IMR-90 (cell line): Measurements from ENCODE around the gene TPST1. TPM values are rescaled to one million over a fixed set of nuclear protein-coding genes. Genes with fewer than 3 reads are reported as not detected.
A peak's percentile ranks its signal among the peaks of the same experiment; 100 is the strongest.

Experiments used
- ATAC-seq: fragments of 200-7000 bp; cut with Tn5 transposase; 2 replicates; pipeline ENCODE4 v1.9.1; 2020; ENCODE audit warnings: low read depth, mild to moderate bottlenecking, moderate library complexity
- BruUV-seq: library from RNA; stranded (reverse); fragments of 400-500 nt; replicated peaks from 2 replicates; lab custom pipeline; 2021; lab: Mats Ljungman, UMichigan
- CTCF ChIA-PET: fragments of 300-600 bp; formaldehyde crosslinking; extraction: SDS; loops from one replicate; lab custom pipeline; 2021; ENCODE audit warnings: antibody characterized with exemption; lab: Yijun Ruan, JAX
- POLR2A ChIA-PET: fragments of 300-600 bp; sonication (Branson Sonifier 250); formaldehyde crosslinking; loops from one replicate; lab custom pipeline; 2022; ENCODE audit warnings: antibody characterized with exemption; ENCODE audit not compliant: unreplicated experiment; lab: Charles Lee
- DNase-seq: peaks from one replicate; pipeline ENCODE4 v3.0.0; 2013
- H2AFZ ChIP-seq: replicated peaks from 2 replicates; pipeline ENCODE3; 2013; ENCODE audit warnings: low read length, mild to moderate bottlenecking; ENCODE audit not compliant: poor library complexity
- H2AK5ac ChIP-seq: 2 replicates; pipeline ENCODE4 v1.6.1; 2013; ENCODE audit warnings: low read depth, low read length, inconsistent platforms
- H2AK9ac ChIP-seq: replicated peaks from 2 replicates; pipeline ENCODE3; 2013; ENCODE audit warnings: mild to moderate bottlenecking, low read depth, low read length, moderate library complexity; ENCODE audit not compliant: poor library complexity
- H2BK120ac ChIP-seq: 2 replicates; pipeline ENCODE4 v1.6.1; 2013; ENCODE audit warnings: low read depth, low read length, inconsistent platforms
- H2BK15ac ChIP-seq: 3 replicates; pipeline ENCODE4 v1.6.1; 2013; ENCODE audit warnings: low read depth, low read length, inconsistent platforms
- H2BK20ac ChIP-seq: 2 replicates; pipeline ENCODE4 v1.6.1; 2013; ENCODE audit warnings: low read depth, mild to moderate bottlenecking, inconsistent platforms, low read length, moderate library complexity
- H2BK5ac ChIP-seq: 2 replicates; pipeline ENCODE4 v1.6.1; 2013; ENCODE audit warnings: mild to moderate bottlenecking, low read depth, low read length, inconsistent platforms; ENCODE audit not compliant: poor library complexity, severe bottlenecking
- H3K14ac ChIP-seq: replicated peaks from 2 replicates; pipeline ENCODE4 v1.6.1; 2013; ENCODE audit warnings: low read depth, low read length, inconsistent platforms
- H3K18ac ChIP-seq: 2 replicates; pipeline ENCODE4 v1.6.1; 2013; ENCODE audit warnings: low read depth, low read length, control low read depth
- H3K23ac ChIP-seq: 2 replicates; pipeline ENCODE4 v1.6.1; 2013; ENCODE audit warnings: low read depth, low read length, inconsistent platforms
- H3K27ac ChIP-seq: 2 replicates; pipeline ENCODE4 v1.5.1; 2013; ENCODE audit warnings: mild to moderate bottlenecking, control low read depth, low read length; ENCODE audit not compliant: insufficient read depth
- H3K27me3 ChIP-seq: 2 replicates; pipeline ENCODE4 v1.6.1; 2013; ENCODE audit warnings: low read length; ENCODE audit not compliant: control insufficient read depth, insufficient read depth
- H3K36me3 ChIP-seq: 2 replicates; pipeline ENCODE4 v1.6.1; 2013; ENCODE audit warnings: low read length, mixed read lengths; ENCODE audit not compliant: control insufficient read depth, insufficient read depth
- H3K4ac ChIP-seq: 2 replicates; pipeline ENCODE4 v1.6.1; 2013; ENCODE audit warnings: low read depth, low read length, inconsistent platforms
- H3K4me1 ChIP-seq: 2 replicates; pipeline ENCODE4 v1.6.1; 2013; ENCODE audit warnings: low read length, mixed read lengths; ENCODE audit not compliant: control insufficient read depth, insufficient read depth
- H3K4me2 ChIP-seq: 2 replicates; pipeline ENCODE4 v1.6.1; 2013; ENCODE audit warnings: low read depth, mild to moderate bottlenecking, control low read depth, low read length, moderate library complexity
- H3K4me3 ChIP-seq: 2 replicates; pipeline ENCODE4 v1.5.1; 2013; ENCODE audit warnings: low read depth, mild to moderate bottlenecking, control low read depth, low read length, moderate library complexity; ENCODE audit not compliant: insufficient read depth
- H3K56ac ChIP-seq: 2 replicates; pipeline ENCODE4 v1.6.1; 2013; ENCODE audit warnings: low read length, inconsistent platforms; ENCODE audit not compliant: insufficient read depth; ENCODE audit errors: extremely low read depth
- H3K79me1 ChIP-seq, 2 experiments: 2 replicates each; pipeline ENCODE4 v1.6.1; 2013; ENCODE audit warnings: low read length in 2 of 2, inconsistent platforms in 1 of 2, low read depth in 1 of 2
- H3K9ac ChIP-seq: 2 replicates; pipeline ENCODE4 v1.6.1; 2013; ENCODE audit warnings: low read depth, low read length, control low read depth
- H3K9me1 ChIP-seq: 2 replicates; pipeline ENCODE4 v1.6.1; 2013; ENCODE audit warnings: low read length, inconsistent platforms; ENCODE audit not compliant: insufficient read depth
- H3K9me3 ChIP-seq: 2 replicates; pipeline ENCODE4 v1.6.1; 2013; ENCODE audit warnings: low read length; ENCODE audit not compliant: control insufficient read depth, insufficient read depth
- H4K20me1 ChIP-seq: 2 replicates; pipeline ENCODE4 v1.6.1; 2013; ENCODE audit warnings: low read length, inconsistent platforms; ENCODE audit not compliant: insufficient read depth
- H4K5ac ChIP-seq: 2 replicates; pipeline ENCODE4 v1.6.1; 2013; ENCODE audit warnings: mild to moderate bottlenecking, low read depth, low read length, control low read depth
- H4K8ac ChIP-seq, 2 experiments: 2 replicates each; pipeline ENCODE4 v1.6.1; 2013; ENCODE audit warnings: low read depth in 2 of 2, low read length in 2 of 2, control low read depth in 1 of 2, inconsistent platforms in 1 of 2
- H4K91ac ChIP-seq: 2 replicates; pipeline ENCODE4 v1.6.1; 2013; ENCODE audit warnings: low read depth, low read length, inconsistent platforms; ENCODE audit not compliant: insufficient read depth
- BHLHE40 ChIP-seq: fragments of 150-350 bp; IDR thresholded peaks from 2 replicates; pipeline ENCODE4 v1.6.1; 2016; ENCODE audit warnings: mild to moderate bottlenecking, low read depth, low read length
- CEBPB ChIP-seq: IDR thresholded peaks from 2 replicates; pipeline ENCODE4 v1.6.1; 2012; ENCODE audit warnings: low read depth, low read length, improper control_type of control experiment
- CHD1 ChIP-seq: IDR thresholded peaks from 2 replicates; pipeline ENCODE4 v1.6.1; 2012; ENCODE audit warnings: low read depth, low read length, improper control_type of control experiment
- CTCF ChIP-seq: conservative IDR thresholded peaks from 2 replicates; pipeline ENCODE4 v1.5.1; 2012; ENCODE audit warnings: mild to moderate bottlenecking, low read depth, low read length, improper control_type of control experiment
- FOS ChIP-seq: fragments of 150-350 bp; IDR thresholded peaks from 2 replicates; pipeline ENCODE4 v1.6.1; 2016; ENCODE audit warnings: low read depth, low read length
- MAFK ChIP-seq: IDR thresholded peaks from 2 replicates; pipeline ENCODE4 v1.6.1; 2012; ENCODE audit warnings: low read depth, low read length, improper control_type of control experiment
- MAZ ChIP-seq: IDR thresholded peaks from 2 replicates; pipeline ENCODE4 v1.6.1; 2012; ENCODE audit warnings: low read depth, mild to moderate bottlenecking, low read length, improper control_type of control experiment, moderate library complexity, borderline replicate concordance
- MXI1 ChIP-seq: IDR thresholded peaks from 2 replicates; pipeline ENCODE4 v1.6.1; 2012; ENCODE audit warnings: low read depth, mild to moderate bottlenecking, low read length, moderate library complexity, borderline replicate concordance
- NFE2L2 ChIP-seq: fragments of 150-350 bp; IDR thresholded peaks from 2 replicates; pipeline ENCODE4 v1.6.1; 2016; ENCODE audit warnings: low read depth, mild to moderate bottlenecking, low read length
- POLR2A ChIP-seq: IDR thresholded peaks from 2 replicates; pipeline ENCODE4 v1.6.1; 2012; ENCODE audit warnings: mild to moderate bottlenecking, low read depth, low read length
- RAD21 ChIP-seq: IDR thresholded peaks from 2 replicates; pipeline ENCODE4 v1.6.1; 2012; ENCODE audit warnings: low read length, improper control_type of control experiment
- RCOR1 ChIP-seq: IDR thresholded peaks from 2 replicates; pipeline ENCODE4 v1.6.1; 2012; ENCODE audit warnings: mild to moderate bottlenecking, low read length, improper control_type of control experiment; ENCODE audit not compliant: insufficient replicate concordance
- RFX5 ChIP-seq: IDR thresholded peaks from 2 replicates; pipeline ENCODE4 v1.8.0; 2012; ENCODE audit warnings: low read depth, mild to moderate bottlenecking, low read length, moderate library complexity
- SMC3 ChIP-seq: fragments of 150-350 bp; IDR thresholded peaks from 2 replicates; pipeline ENCODE4 v1.6.1; 2016; ENCODE audit warnings: low read depth, mild to moderate bottlenecking, antibody characterized with exemption, low read length, moderate library complexity
- WGBS, 2 experiments: methylation state at CpG; one replicate each; pipeline versions ENCODE4 v1.1.5 to v1.1.7; 2013; ENCODE audit warnings: missing lambda C conversion rate in 2 of 2; ENCODE audit not compliant: insufficient read length in 1 of 2; ENCODE audit errors: extremely low coverage in 2 of 2; 5-methylcytosine and 5-hydroxymethylcytosine counted together
- dilution Hi-C: fragments of 300-500 bp; cut with HindIII; formaldehyde crosslinking; loops from one replicate; pipeline ENCODE4 v1.14.3; 2018; ENCODE audit warnings: low sequenced_read_pairs; ENCODE audit not compliant: unreplicated experiment
- in situ Hi-C: fragments of 300-500 bp; cut with MboI; formaldehyde crosslinking; loops from 3 replicates; pipeline ENCODE4 v1.14.3; 2019; ENCODE audit warnings: low sequenced_read_pairs, inconsistent platforms, mixed read lengths
- intact Hi-C: fragments of 100-400 bp; cut with micrococcal nuclease; formaldehyde crosslinking; loops from 2 replicates; pipeline ENCODE4 v1.10.0; 2022
- polyA plus RNA-seq, 3 experiments: library from polyadenylated mRNA; depleted of rRNA; stranded (reverse); fragments of >200 nt; gene quantifications; 2 replicates each; pipeline ENCODE4 v1.2.3, GENCODE V29; 2012; ENCODE audit warnings: low replicate concordance in 1 of 3
- total RNA-seq: library from RNA; depleted of rRNA; stranded (reverse); fragments of >200 nt; gene quantifications from 2 replicates; pipeline ENCODE4 v1.2.3, GENCODE V29; 2012
- TF ChIP-seq, protein P1 (sequence below): fragments of 150-350 bp; IDR thresholded peaks from 2 replicates; pipeline ENCODE4 v1.6.1; 2016; ENCODE audit warnings: low read depth, mild to moderate bottlenecking, low read length, moderate library complexity, borderline replicate concordance
- TF ChIP-seq, protein P2 (sequence below): fragments of 150-350 bp; IDR thresholded peaks from 2 replicates; pipeline ENCODE4 v1.6.1; 2017; ENCODE audit warnings: mild to moderate bottlenecking, antibody characterized with exemption, low read length, low read depth

Gene TPST1
- total and polyA plus RNA-seq, 2 of the 4 experiments (the other 2 are of a cell fraction), result 37.7 to 58.6 TPM

DNA sequence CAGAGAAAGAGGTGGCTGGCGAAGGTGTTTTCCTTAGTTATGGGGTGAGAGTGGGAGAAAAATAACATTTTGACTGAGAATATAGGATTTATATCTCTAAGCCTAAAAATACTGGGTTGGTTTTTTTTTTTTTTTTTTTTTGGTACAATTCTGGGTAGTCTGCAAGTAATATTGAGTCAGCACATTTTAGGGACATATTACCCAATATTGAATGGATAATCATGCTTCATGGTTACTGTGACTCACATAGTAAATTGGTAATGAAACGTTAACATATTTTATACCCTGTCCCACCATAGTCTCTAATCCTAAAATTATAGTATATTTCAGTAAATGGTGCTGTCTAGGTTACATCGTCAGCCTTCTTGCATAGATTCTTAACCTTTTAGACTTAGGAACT, 91.4 kb downstream of the TPST1 start:
- H4K5ac ChIP-seq, result peak overlapping the region; percentile 63
- in situ Hi-C loops, result no loop called here
- H3K4me1 ChIP-seq, result peaks cover 9% of the 10 kb centered on the region
- no peaks in the 10 kb centered on the region; the same call in 1 of the 2 replicates for H4K20me1 ChIP-seq
- no peak overlapping the region for H3K23ac ChIP-seq
- no peaks in the 10 kb centered on the region for H3K9me3 ChIP-seq
- H3K27me3 ChIP-seq, result no peaks in the 10 kb centered on the region
- peak overlapping the region; percentile 61 for H3K4ac ChIP-seq
- H3K27ac ChIP-seq, result peak overlapping the region; percentile 72; the same call in 1 of the 2 replicates
- 0 out of 2 replicates have a peak overlapping the region, but pooled peaks have one; percentile 38 for H3K14ac ChIP-seq
- dilution Hi-C loops, result no loop called here
- no TSS peak for BruUV-seq
- H3K4me2 ChIP-seq, result peak overlapping the region; percentile 36
- ATAC-seq, result peak; percentile 51
- H2AFZ ChIP-seq, result no peak overlapping the region
- H4K8ac ChIP-seq, result peak overlapping the region in 1 of 2 experiments; percentile 61; a peak in 2 of 4 replicates
- H3K18ac ChIP-seq, result peak overlapping the region; percentile 96
- no peak overlapping the region for H2AK9ac ChIP-seq
- no peak overlapping the region for H4K91ac ChIP-seq
- H2AK5ac ChIP-seq, result 0 out of 2 replicates have a peak overlapping the region, but pooled peaks have one; percentile 53
- H2BK120ac ChIP-seq, result peak overlapping the region; percentile 57
- 0 out of 2 replicates have a peak, but pooled peaks cover 3% of the 10 kb centered on the region for H3K9me1 ChIP-seq
- no peak overlapping the region for H3K56ac ChIP-seq
- no CpG with 5 or more reads among the region's 3 CpGs for WGBS, 2 experiments
- peak overlapping the region; percentile 72; the same call in 1 of the 3 replicates for H2BK15ac ChIP-seq
- POLR2A ChIA-PET, result no interaction called here
- H2BK5ac ChIP-seq, result peak overlapping the region; percentile 59
- peaks cover 23 to 29% of the 10 kb centered on the region in 2 experiments for H3K79me1 ChIP-seq
- CTCF ChIA-PET, result interaction anchor here (0.6 to 0.9 kb wide), 2 partner anchors 9 to 102 kb away, joined by 3 to 5 read pairs; no protein-coding TSS in a partner anchor
- TF ChIP-seq MAZ (no peak), CTCF (no peak), SMC3 (no peak), RCOR1 (no peak), BHLHE40 (no peak), RAD21 (no peak), RFX5 (no peak), CHD1 (no peak), CEBPB (peak; percentile 66), FOS (no peak), NFE2L2 (peak; percentile 61; the same call in 1 of the 2 replicates), MAFK (peak; percentile 87), POLR2A (no peak), MXI1 (no peak)
- TF ChIP-seq, protein P1, sequence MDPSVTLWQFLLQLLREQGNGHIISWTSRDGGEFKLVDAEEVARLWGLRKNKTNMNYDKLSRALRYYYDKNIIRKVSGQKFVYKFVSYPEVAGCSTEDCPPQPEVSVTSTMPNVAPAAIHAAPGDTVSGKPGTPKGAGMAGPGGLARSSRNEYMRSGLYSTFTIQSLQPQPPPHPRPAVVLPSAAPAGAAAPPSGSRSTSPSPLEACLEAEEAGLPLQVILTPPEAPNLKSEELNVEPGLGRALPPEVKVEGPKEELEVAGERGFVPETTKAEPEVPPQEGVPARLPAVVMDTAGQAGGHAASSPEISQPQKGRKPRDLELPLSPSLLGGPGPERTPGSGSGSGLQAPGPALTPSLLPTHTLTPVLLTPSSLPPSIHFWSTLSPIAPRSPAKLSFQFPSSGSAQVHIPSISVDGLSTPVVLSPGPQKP, result no peak
- TF ChIP-seq, protein P2, sequence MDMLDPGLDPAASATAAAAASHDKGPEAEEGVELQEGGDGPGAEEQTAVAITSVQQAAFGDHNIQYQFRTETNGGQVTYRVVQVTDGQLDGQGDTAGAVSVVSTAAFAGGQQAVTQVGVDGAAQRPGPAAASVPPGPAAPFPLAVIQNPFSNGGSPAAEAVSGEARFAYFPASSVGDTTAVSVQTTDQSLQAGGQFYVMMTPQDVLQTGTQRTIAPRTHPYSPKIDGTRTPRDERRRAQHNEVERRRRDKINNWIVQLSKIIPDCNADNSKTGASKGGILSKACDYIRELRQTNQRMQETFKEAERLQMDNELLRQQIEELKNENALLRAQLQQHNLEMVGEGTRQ, result no peak
- no peak overlapping the region for H3K4me3 ChIP-seq
- no peak overlapping the region for H3K9ac ChIP-seq
- peak overlapping the region; percentile 75; the same call in 1 of the 2 replicates for H2BK20ac ChIP-seq
- intact Hi-C loops, result no loop called here
- H3K36me3 ChIP-seq, result no peaks in the 10 kb centered on the region; the same call in 1 of the 2 replicates
- peak; percentile 38 for DNase-seq
